Transverse colon (tissue), 4 donors: ENCODE data around the gene TNFRSF18. TPM values are rescaled to one million over a fixed set of nuclear protein-coding genes. Genes with fewer than 3 reads are reported as not detected.

Experiments
- DNase-seq: peaks from one replicate; pipeline ENCODE4 v3.0.0-alpha.2; 2019
- H3K27ac ChIP-seq, 4 donors: fragments of 200-600 bp; sonication (generic); 2 replicates each; pipeline ENCODE4 v1.5.1; 2016 to 2018; ENCODE audit warnings: inconsistent platforms in 4 of 4
- H3K27me3 ChIP-seq: fragments of 200-600 bp; sonication (generic); 2 replicates; pipeline ENCODE4 v1.5.1; 2017; ENCODE audit warnings: inconsistent platforms
- H3K36me3 ChIP-seq, 4 donors: fragments of 200-600 bp; sonication (generic); 2 replicates each; pipeline ENCODE4 v1.5.1; 2017 to 2019; ENCODE audit warnings: inconsistent platforms in 4 of 4
- H3K4me1 ChIP-seq, 4 donors: fragments of 200-600 bp; sonication (generic); 2 replicates each; pipeline ENCODE4 v1.5.1; 2017 to 2020; ENCODE audit warnings: inconsistent platforms in 4 of 4
- H3K4me3 ChIP-seq, 4 donors: fragments of 200-600 bp; sonication (generic); 1 replicate in 1 of 4; 2 replicates in 3 of 4; pipeline versions ENCODE4 v1.5.1 to v1.6.1; 2017 to 2019; ENCODE audit warnings: inconsistent platforms in 4 of 4
- H3K9me3 ChIP-seq, 2 donors: fragments of 200-600 bp; sonication (generic); 2 replicates each; pipeline ENCODE4 v1.5.1; 2017 to 2019; ENCODE audit warnings: inconsistent platforms in 2 of 2
- CTCF ChIP-seq, 5 experiments: fragments of 200-600 bp in 3 of 5; fragments of 450-650 bp in 2 of 5; sonication (generic) in 3 of 5; IDR thresholded peaks; 1 replicate in 2 of 5; 2 replicates in 3 of 5; pipeline ENCODE4 v1.5.1; 2016 to 2017; ENCODE audit warnings: antibody characterized with exemption in 5 of 5, inconsistent platforms in 3 of 5, mild to moderate bottlenecking in 2 of 5, moderate library complexity in 1 of 5
- EP300 ChIP-seq: sonication (generic); formaldehyde crosslinking; IDR thresholded peaks from one replicate; pipeline ENCODE4 v1.6.1; 2017; ENCODE audit warnings: antibody characterized with exemption, low read depth
- POLR2A ChIP-seq: fragments of 450-650 bp; IDR thresholded peaks from one replicate; pipeline ENCODE4 v1.6.1; 2016; ENCODE audit warnings: antibody characterized with exemption, mild to moderate bottlenecking, moderate library complexity
- POLR2AphosphoS5 ChIP-seq, 3 donors: sonication (generic); formaldehyde crosslinking; IDR thresholded peaks; one replicate each; pipeline ENCODE4 v1.6.1; 2016; ENCODE audit warnings: antibody characterized with exemption in 3 of 3
- WGBS, 2 donors: methylation state at CpG; one replicate each; pipeline ENCODE4 v1.1.5; 2018; ENCODE audit warnings: low coverage in 1 of 2; 5-methylcytosine and 5-hydroxymethylcytosine counted together
- in situ Hi-C, 4 donors: fragments of 200-750 bp; cut with MboI; loops; one replicate each; pipeline versions ENCODE4 v1.15.0 to v1.15.1; 2017; ENCODE audit warnings: low sequenced_read_pairs in 3 of 4, low pct_ligation_motif_present in 1 of 4, low pct_unique_long_range_greater_than_20kb in 1 of 4
- intact Hi-C: fragments of 100-400 bp; cut with DNase I; formaldehyde crosslinking; loops from one replicate; pipeline ENCODE4 v1.15.1; 2023; ENCODE audit warnings: low total_unique reads
- total RNA-seq, 4 donors: library from RNA; depleted of rRNA; stranded (reverse); fragments of >200 nt; gene quantifications; one replicate each; pipeline ENCODE4 v1.1.0, GENCODE V29; 2016

The TNFRSF18 gene
- total RNA-seq, 4 donors from 2014 or later, result 3.3 to 7.9 TPM; not detected in 2

DNA sequence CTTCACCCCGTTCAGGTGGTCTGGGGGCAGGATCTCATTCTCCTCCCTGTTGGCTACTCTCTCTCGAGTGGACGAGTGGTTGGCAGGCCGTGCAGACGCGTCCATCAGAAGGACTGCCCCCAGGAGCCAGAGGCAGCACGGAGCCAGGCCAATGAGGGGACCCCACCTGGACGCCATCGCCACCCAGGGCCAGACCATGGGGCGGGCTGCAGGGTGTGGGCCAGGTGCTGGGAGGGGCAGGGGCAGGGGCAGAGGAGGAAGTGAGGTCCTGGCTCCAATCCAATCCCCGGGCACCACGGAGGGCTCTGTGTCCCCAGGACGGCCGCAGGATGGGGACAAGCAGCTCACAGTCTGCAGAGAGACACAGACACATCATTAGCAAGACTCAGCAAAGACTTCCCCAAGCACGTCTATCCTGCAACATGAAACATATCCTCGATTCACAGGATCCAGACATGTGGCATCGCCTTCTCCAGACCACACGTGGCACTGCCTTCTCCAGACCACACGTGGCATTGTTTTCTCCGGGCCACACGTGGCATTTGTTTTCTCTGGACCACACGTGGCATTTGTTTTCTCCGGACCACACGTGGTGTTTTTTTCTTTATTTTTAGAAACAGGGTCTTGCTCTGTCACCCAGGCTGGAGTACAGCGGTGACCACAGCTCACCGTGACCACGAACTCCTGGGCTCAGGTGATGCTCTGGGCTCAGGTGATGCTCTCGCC, 22.4 kb upstream of the TNFRSF18 start:
- WGBS, 2 donors, result 82 to 92% methylated on average over 5 to 28 of the region's 28 CpGs
- no peak overlapping the region for H3K27ac ChIP-seq
- peak; percentile 34 for DNase-seq
- intact Hi-C loops, result loop anchor here (10.0 kb wide), 1 partner anchor 74 kb away; no protein-coding TSS in a partner anchor
- H3K9me3 ChIP-seq, result no peaks in the 10 kb centered on the region
- H3K4me1 ChIP-seq, result peaks cover 19 to 34% (median 30%) of the 10 kb centered on the region in 4 donors
- H3K4me3 ChIP-seq, result no peak overlapping the region
- peaks cover 0 to 11% (median 2%) of the 10 kb centered on the region in 4 donors for H3K36me3 ChIP-seq
- H3K27me3 ChIP-seq, result no peaks in the 10 kb centered on the region
- in situ Hi-C loops, result no loop called here
- TF ChIP-seq POLR2A, result no peak
- TF ChIP-seq EP300, result no peak
- no peak for TF ChIP-seq CTCF (IDR thresholded peaks at IDR 0.05)
- TF ChIP-seq POLR2AphosphoS5 (IDR thresholded peaks at IDR 0.05), result no peak

DNA sequence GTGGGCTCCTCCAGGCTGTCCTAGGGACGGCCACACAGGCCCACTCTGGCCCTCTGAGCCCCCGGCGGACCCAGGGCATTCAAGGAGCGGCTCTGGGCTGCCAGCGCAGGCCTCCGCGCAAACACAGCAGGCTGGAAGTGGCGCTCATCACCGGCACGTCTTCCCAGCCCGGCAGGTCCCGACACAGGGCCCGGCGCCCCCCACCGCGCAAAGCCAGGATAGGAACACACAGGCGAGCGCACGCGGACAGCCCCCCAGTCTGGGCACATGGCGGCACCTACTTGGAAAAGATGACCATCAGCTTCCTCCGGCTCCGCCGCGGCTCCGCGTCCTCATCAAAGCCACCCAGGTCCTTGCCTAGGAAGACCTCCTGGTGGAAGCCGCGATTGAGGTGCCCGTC, 21.8 kb upstream of the TNFRSF18 start:
- Histone ChIP-seq H3K36me3 (peaks cover 0 to 11% (median 4%) of the 10 kb centered on the region in 4 donors), H3K4me3 (no peak overlapping the region), H3K4me1 (peaks cover 19 to 29% (median 28%) of the 10 kb centered on the region in 4 donors), H3K27me3 (no peaks in the 10 kb centered on the region), H3K9me3 (no peaks in the 10 kb centered on the region), H3K27ac (no peak overlapping the region)
- TF ChIP-seq EP300 (no peak), CTCF (IDR thresholded peaks at IDR 0.05) (no peak), POLR2A (no peak)
- intact Hi-C loops (loop anchor here (10.0 kb wide), 1 partner anchor 73 kb away; no protein-coding TSS in a partner anchor), in situ Hi-C loops (no loop called here)
- no peak for DNase-seq
- 98% methylated on average over 16 of the region's 30 CpGs; no CpG with 5 or more reads in 1 of the 2 donors for WGBS, 2 donors

DNA sequence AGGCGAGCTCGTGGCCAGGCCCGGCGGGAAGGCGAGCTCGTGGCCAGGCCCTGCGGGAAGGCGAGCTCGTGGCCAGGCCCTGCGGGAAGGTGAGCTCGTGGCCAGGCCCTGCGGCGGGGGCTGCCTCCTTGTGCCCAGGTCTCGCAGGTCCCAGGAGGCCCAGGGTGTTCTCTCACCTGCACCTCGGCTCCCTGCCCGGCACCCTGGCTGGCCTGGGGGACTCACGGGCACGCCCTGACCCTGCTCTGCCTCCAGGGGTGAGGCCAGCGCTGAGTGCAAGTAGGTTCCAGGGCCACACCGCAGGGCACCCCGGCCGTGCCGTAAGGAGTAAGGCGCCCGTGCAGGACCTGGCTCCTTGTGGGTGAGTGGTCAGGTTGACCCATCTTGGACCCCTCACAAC, 21.0 kb upstream of the TNFRSF18 start:
- DNase-seq, result no peak
- no peak for TF ChIP-seq POLR2A
- no peak for TF ChIP-seq EP300
- no peak for TF ChIP-seq CTCF (IDR thresholded peaks at IDR 0.05)
- TF ChIP-seq POLR2AphosphoS5 (IDR thresholded peaks at IDR 0.05), result no peak
- peaks cover 16 to 25% (median 21%) of the 10 kb centered on the region in 4 donors for H3K4me1 ChIP-seq
- WGBS, 2 donors, result 93% methylated on average over 18 of the region's 25 CpGs; no CpG with 5 or more reads in 1 of the 2 donors
- no peak overlapping the region for H3K4me3 ChIP-seq
- no peaks in the 10 kb centered on the region for H3K27me3 ChIP-seq
- no peaks in the 10 kb centered on the region for H3K9me3 ChIP-seq
- in situ Hi-C loops, result no loop called here
- intact Hi-C loops, result loop anchor here (10.0 kb wide), 1 partner anchor 73 kb away; no protein-coding TSS in a partner anchor
- H3K36me3 ChIP-seq, result peaks cover 0 to 16% (median 6%) of the 10 kb centered on the region in 4 donors
- H3K27ac ChIP-seq, result no peak overlapping the region

DNA sequence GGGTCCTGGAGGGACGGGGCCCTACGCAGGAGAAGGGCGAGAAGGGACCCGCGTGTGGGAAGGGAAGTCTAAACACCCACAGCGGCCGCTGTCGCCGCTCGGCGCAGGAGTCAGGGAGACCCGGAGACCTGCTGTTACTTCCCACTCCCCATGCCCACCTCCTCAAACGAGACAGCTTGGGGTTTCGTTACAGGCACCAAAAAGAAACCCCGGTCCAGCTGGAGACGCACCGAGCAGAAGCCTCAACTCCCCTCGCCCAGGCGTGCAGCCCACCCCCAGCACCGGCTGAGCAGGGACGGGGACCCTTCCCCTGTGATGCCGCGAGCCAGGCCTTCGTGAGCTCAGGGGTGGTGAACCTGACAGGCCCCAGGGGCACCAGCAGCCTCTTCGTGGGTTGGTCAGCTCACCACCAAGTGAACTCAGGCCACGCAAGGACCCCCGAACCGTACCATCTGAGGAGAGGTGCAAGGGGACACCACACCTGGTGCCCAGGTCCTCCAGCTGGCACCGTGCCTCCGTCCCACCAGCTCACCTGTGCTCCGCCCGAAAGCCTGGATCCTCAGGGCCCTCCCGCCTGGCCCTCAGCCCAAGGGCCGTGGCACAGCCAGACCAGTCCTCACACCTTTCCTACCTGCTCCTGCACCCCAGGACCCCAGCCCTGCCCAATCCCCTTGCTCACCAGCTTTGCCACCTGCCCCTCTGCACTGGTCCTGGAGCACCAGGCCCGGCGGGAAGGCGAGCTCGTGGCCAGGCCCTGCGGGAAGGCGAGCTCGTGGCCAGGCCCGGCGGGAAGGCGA, 20.4 kb upstream of the TNFRSF18 start:
- intact Hi-C loops, result loop anchor here (10.0 kb wide), 1 partner anchor 72 kb away; no protein-coding TSS in a partner anchor
- peaks cover 16 to 26% (median 21%) of the 10 kb centered on the region in 4 donors for H3K4me1 ChIP-seq

More for the DNA sequence above, 20.4 kb upstream of the TNFRSF18 start:
- H3K27me3 ChIP-seq, result no peaks in the 10 kb centered on the region
- peaks cover 0 to 20% (median 6%) of the 10 kb centered on the region in 4 donors for H3K36me3 ChIP-seq
- TF ChIP-seq EP300, result no peak
- no peak for TF ChIP-seq CTCF (IDR thresholded peaks at IDR 0.05)
- no peak for TF ChIP-seq POLR2A
- TF ChIP-seq POLR2AphosphoS5 (IDR thresholded peaks at IDR 0.05), result no peak
- 93% methylated on average over 40 of the region's 44 CpGs; no CpG with 5 or more reads in 1 of the 2 donors for WGBS, 2 donors
- no peak overlapping the region for H3K27ac ChIP-seq
- H3K4me3 ChIP-seq, result no peak overlapping the region
- H3K9me3 ChIP-seq, result no peaks in the 10 kb centered on the region
- in situ Hi-C loops, result no loop called here
- DNase-seq, result no peak
